HG03460 (cell line): ENCODE results near the gene OR52W1.

Experiments
- ATAC-seq: cut with Tn5 transposase; IDR thresholded peaks from one replicate; pipeline ENCODE4 v1.9.1; 2021; ENCODE audit not compliant: unreplicated experiment

The OR52W1 gene

GRCh38 chr11:6199174-6199810 is at the start of gene OR52W1:
Gene OR52W1 (plus strand): TSS chr11:6199224. CDS start chr11:6199224, 0 bp downstream.
- ATAC-seq, result no peak

GRCh38 chr11:6151117-6151516 is 47.9 kb upstream of the OR52W1 start:
- no peak for ATAC-seq

- no peak for ATAC-seq
These were observed 46.9 kb upstream of the OR52W1 start for GRCh38 chr11:6152126-6152525.

GRCh38 chr11:6156628-6157359 is 42.2 kb upstream of the OR52W1 start:
- ATAC-seq, result no peak

- ATAC-seq, result no peak
These were observed 28.8 kb upstream of the OR52W1 start, which contains the start of gene OR52B2 for GRCh38 chr11:6170226-6170625. Gene OR52B2 (minus strand): TSS chr11:6170326. CDS start chr11:6170326, 0 bp downstream.

- ATAC-seq, result no peak
These were observed 23.6 kb upstream of the OR52W1 start for GRCh38 chr11:6175440-6175839.

GRCh38 chr11:6191742-6192141 is 7.3 kb upstream of the OR52W1 start:
- ATAC-seq, result no peak

GRCh38 chr11:6194065-6194581 is 4.9 kb upstream of the OR52W1 start:
- ATAC-seq, result no peak

GRCh38 chr11:6196396-6196795 is 2.6 kb upstream of the OR52W1 start:
- peak; percentile 72 for ATAC-seq

- ATAC-seq, result no peak
These were observed 1.4 kb upstream of the OR52W1 start for GRCh38 chr11:6197466-6198200.

GRCh38 chr11:6200975-6201374 is 2.0 kb downstream of the OR52W1 start:
- no peak for ATAC-seq

GRCh38 chr11:6201481-6201880 is 2.5 kb downstream of the OR52W1 start:
- no peak for ATAC-seq

GRCh38 chr11:6202041-6202440 is 3.0 kb downstream of the OR52W1 start:
- no peak for ATAC-seq

GRCh38 chr11:6203327-6203726 is 4.3 kb downstream of the OR52W1 start:
- peak; percentile 82 for ATAC-seq

- ATAC-seq, result no peak
These were observed 5.7 kb downstream of the OR52W1 start for GRCh38 chr11:6204706-6205105.

- ATAC-seq, result no peak
These were observed 6.3 kb downstream of the OR52W1 start, which contains the start of gene C11orf42 for GRCh38 chr11:6205366-6205765. Gene C11orf42 (plus strand): TSS chr11:6205557. CDS start chr11:6205616, 59 bp downstream.

- ATAC-seq, result no peak
These were observed 7.6 kb downstream of the OR52W1 start for GRCh38 chr11:6206456-6207180.

GRCh38 chr11:6209801-6210200 is 10.8 kb downstream of the OR52W1 start:
- no peak for ATAC-seq

GRCh38 chr11:6210274-6210955 is 11.4 kb downstream of the OR52W1 start:
- ATAC-seq, result no peak

GRCh38 chr11:6214530-6214929 is 15.5 kb downstream of the OR52W1 start:
- ATAC-seq, result no peak
